GM12878 (cell line): ENCODE data around the gene P4HA2. TPM values are rescaled to one million over a fixed set of nuclear protein-coding genes. Genes with fewer than 3 reads are reported as not detected.

ENCODE experiments used
- ATAC-seq: fragments of 200-7000 bp; cut with Tn5 transposase; 3 replicates; pipeline ENCODE4 v1.9.1; 2020; ENCODE audit warnings: mild to moderate bottlenecking, moderate library complexity
- BruUV-seq: library from RNA; stranded (reverse); fragments of 400-500 nt; replicated peaks from 2 replicates; lab custom pipeline; 2021; lab: Mats Ljungman, UMichigan
- CTCF ChIA-PET: fragments of 300-600 bp; sonication (Branson Sonifier 250); formaldehyde crosslinking; extraction: SDS; loops from one replicate; lab custom pipeline; 2021; ENCODE audit warnings: inconsistent platforms; lab: Yijun Ruan, JAX
- POLR2A ChIA-PET: fragments of 350-600 bp; formaldehyde crosslinking; extraction: SDS; loops from one replicate; lab custom pipeline; 2021; ENCODE audit warnings: inconsistent platforms; lab: Charles Lee
- RAD21 ChIA-PET: fragments of 300-600 bp; sonication (Branson Sonifier 250); formaldehyde crosslinking; loops from one replicate; lab custom pipeline; 2023; ENCODE audit warnings: antibody characterized with exemption; ENCODE audit not compliant: unreplicated experiment; lab: Charles Lee
- SMC1A ChIA-PET: fragments of 300-600 bp; sonication (Branson Sonifier 250); formaldehyde crosslinking; loops from one replicate; lab custom pipeline; 2023; ENCODE audit not compliant: unreplicated experiment, uncharacterized antibody; lab: Charles Lee
- DNase-seq: peaks from one replicate; pipeline ENCODE4 v3.0.0-alpha.2; 2011; ENCODE audit warnings: low read depth, low spot score
- FAIRE-seq: peaks from 3 replicates; lab custom pipeline; 2011; peaks lifted over from hg19 to GRCh38; lab: Jason Lieb, UNC
- H2AFZ ChIP-seq: 2 replicates; pipeline ENCODE4 v1.6.0; 2011; ENCODE audit warnings: low read depth, low read length, control low read depth; ENCODE audit not compliant: control insufficient read depth
- H3K27ac ChIP-seq: 2 replicates; pipeline ENCODE4 v1.5.1; 2011; ENCODE audit warnings: control low read depth; ENCODE audit not compliant: control insufficient read depth, insufficient read depth
- H3K27me3 ChIP-seq, 2 experiments: replicated peaks in 1 of 2; 2 replicates each; pipeline versions ENCODE4 v1.6.0 to v1.6.1; 2011; ENCODE audit warnings: low read length in 1 of 2; ENCODE audit not compliant: control insufficient read depth in 2 of 2, insufficient read depth in 2 of 2
- H3K36me3 ChIP-seq, 2 experiments: 2 replicates each; pipeline ENCODE4 v1.5.1; 2011; ENCODE audit warnings: low read length in 1 of 2; ENCODE audit not compliant: control insufficient read depth in 2 of 2, insufficient read depth in 2 of 2
- H3K4me1 ChIP-seq: 2 replicates; pipeline ENCODE4 v1.6.1; 2011; ENCODE audit warnings: mild to moderate bottlenecking, low read length, moderate library complexity, mixed read lengths; ENCODE audit not compliant: control insufficient read depth, insufficient read depth
- H3K4me2 ChIP-seq: 2 replicates; pipeline ENCODE4 v1.6.0; 2011; ENCODE audit warnings: control low read depth; ENCODE audit not compliant: control insufficient read depth, insufficient read depth
- H3K4me3 ChIP-seq: fragments of 200-600 bp; sonication (generic); 2 replicates; pipeline ENCODE4 v1.5.1; 2016
- H3K79me2 ChIP-seq: 2 replicates; pipeline ENCODE4 v1.6.0; 2011; ENCODE audit warnings: low read length; ENCODE audit not compliant: control insufficient read depth, insufficient read depth
- H3K9ac ChIP-seq: 2 replicates; pipeline ENCODE4 v1.8.0; 2011; ENCODE audit warnings: low read length, control low read depth, mixed read lengths; ENCODE audit not compliant: control insufficient read depth, insufficient read depth
- H3K9me3 ChIP-seq: replicated peaks from 3 replicates; pipeline ENCODE4 v1.5.1; 2011; ENCODE audit warnings: mild to moderate bottlenecking, low read length; ENCODE audit not compliant: control insufficient read depth, insufficient read depth
- H4K20me1 ChIP-seq: 2 replicates; pipeline ENCODE4 v1.6.0; 2011; ENCODE audit not compliant: control insufficient read depth, insufficient read depth
- BMI1 ChIP-seq: fragments of 450-650 bp; IDR thresholded peaks from 2 replicates; pipeline ENCODE4 v1.6.1; 2016; ENCODE audit warnings: mild to moderate bottlenecking, moderate library complexity, borderline replicate concordance
- CREM ChIP-seq: IDR thresholded peaks from 2 replicates; pipeline ENCODE4 v1.6.1; 2014; ENCODE audit warnings: antibody characterized with exemption, low read depth
- EED ChIP-seq: sonication (generic); IDR thresholded peaks from 2 replicates; pipeline ENCODE4 v1.6.1; 2016; ENCODE audit warnings: antibody characterized with exemption, low read depth
- HCFC1 ChIP-seq: fragments of 150-350 bp; IDR thresholded peaks from 2 replicates; pipeline ENCODE4 v1.6.1; 2014; ENCODE audit warnings: low read length
- IKZF2 ChIP-seq, 2 experiments: fragments of 450-650 bp; IDR thresholded peaks; 2 replicates each; pipeline ENCODE4 v1.6.1; 2017; ENCODE audit warnings: mild to moderate bottlenecking in 2 of 2, moderate library complexity in 2 of 2
- IRF4 ChIP-seq: IDR thresholded peaks from 2 replicates; pipeline ENCODE4 v1.6.1; 2011; ENCODE audit warnings: low read depth, low read length
- JUNB ChIP-seq: IDR thresholded peaks from 2 replicates; pipeline ENCODE4 v1.6.1; 2016; ENCODE audit warnings: antibody characterized with exemption, mild to moderate bottlenecking
- NRF1 ChIP-seq: conservative IDR thresholded peaks from 2 replicates; pipeline ENCODE4 v1.6.1; 2011; ENCODE audit warnings: mild to moderate bottlenecking, low read depth, low read length, improper control_type of control experiment
- PAX5 ChIP-seq: IDR thresholded peaks from 2 replicates; pipeline ENCODE4 v1.6.1; 2011; ENCODE audit warnings: low read depth, low read length, borderline replicate concordance
- PAX8 ChIP-seq: fragments of 450-650 bp; IDR thresholded peaks from 2 replicates; pipeline ENCODE4 v1.6.1; 2017; ENCODE audit warnings: mild to moderate bottlenecking, moderate library complexity
- PBX3 ChIP-seq: IDR thresholded peaks from 2 replicates; pipeline ENCODE4 v1.6.1; 2011; ENCODE audit warnings: mild to moderate bottlenecking, low read depth, low read length, moderate library complexity; ENCODE audit not compliant: insufficient replicate concordance
- RUNX3 ChIP-seq: IDR thresholded peaks from 2 replicates; pipeline ENCODE4 v1.6.1; 2012; ENCODE audit warnings: low read length, inconsistent platforms
- ZBED1 ChIP-seq: IDR thresholded peaks from 2 replicates; pipeline ENCODE4 v1.6.1; 2016; ENCODE audit warnings: borderline replicate concordance
- WGBS: methylation state at CpG from one replicate; pipeline ENCODE4 v1.1.6; 2016; ENCODE audit warnings: low lambda C conversion rate; ENCODE audit not compliant: insufficient replicate concordance, insufficient coverage; ENCODE audit errors: missing lambda C conversion rate; 5-methylcytosine and 5-hydroxymethylcytosine counted together
- in situ Hi-C: fragments of 300-500 bp; cut with MboI; formaldehyde crosslinking; loops from 9 replicates; pipeline ENCODE4 v1.14.3; 2018; ENCODE audit warnings: mixed read lengths
- intact Hi-C: fragments of 100-400 bp; cut with micrococcal nuclease; formaldehyde crosslinking; loops from one replicate; pipeline ENCODE4 v1.14.2; 2022; ENCODE audit not compliant: unreplicated experiment
- polyA plus RNA-seq, 11 experiments: library from polyadenylated mRNA; depleted of rRNA in 4 of 11; unstranded in 6 of 11; stranded (reverse) in 5 of 11; fragments of >200 nt; fragmentation: Nextera tagmentation in 4 of 11; fragmentation: Illumina TruSeq in 1 of 11; extraction: Ambion mirVana in 4 of 11; extraction: Trizol in 1 of 11; gene quantifications; 1 replicate in 1 of 11; 2 replicates in 10 of 11; pipeline versions ENCODE4 v1.2.1 to v1.2.3, GENCODE V29; 2011 to 2016; ENCODE audit warnings: inconsistent platforms in 2 of 11, missing spikeins in 2 of 11, low read depth in 1 of 11
- total RNA-seq, 4 experiments: library from RNA; depleted of rRNA in 3 of 4; stranded (reverse); fragments of >200 nt in 3 of 4; fragmentation: Illumina TruSeq in 1 of 4; extraction: Trizol in 1 of 4; gene quantifications; 2 replicates each; pipeline versions ENCODE4 v1.2.1 to v1.2.3, GENCODE V29; 2013 to 2021
- TF ChIP-seq, protein P1 (sequence below): IDR thresholded peaks from 2 replicates; pipeline ENCODE4 v1.6.1; 2011; ENCODE audit warnings: borderline replicate concordance, low read depth, mild to moderate bottlenecking, moderate library complexity, low read length; ENCODE audit not compliant: insufficient read depth, poor library complexity, severe bottlenecking

Gene P4HA2
- total and polyA plus RNA-seq, 10 of the 15 experiments (the other 5 are each of a cell fraction or from before 2014, with no cell fraction given) = 4.7 to 10.9 (median 7.5) TPM

GRCh38 chr5:132204371-132205135 is 23.1 kb downstream of the P4HA2 start (continued):
- TF ChIP-seq, protein P1, sequence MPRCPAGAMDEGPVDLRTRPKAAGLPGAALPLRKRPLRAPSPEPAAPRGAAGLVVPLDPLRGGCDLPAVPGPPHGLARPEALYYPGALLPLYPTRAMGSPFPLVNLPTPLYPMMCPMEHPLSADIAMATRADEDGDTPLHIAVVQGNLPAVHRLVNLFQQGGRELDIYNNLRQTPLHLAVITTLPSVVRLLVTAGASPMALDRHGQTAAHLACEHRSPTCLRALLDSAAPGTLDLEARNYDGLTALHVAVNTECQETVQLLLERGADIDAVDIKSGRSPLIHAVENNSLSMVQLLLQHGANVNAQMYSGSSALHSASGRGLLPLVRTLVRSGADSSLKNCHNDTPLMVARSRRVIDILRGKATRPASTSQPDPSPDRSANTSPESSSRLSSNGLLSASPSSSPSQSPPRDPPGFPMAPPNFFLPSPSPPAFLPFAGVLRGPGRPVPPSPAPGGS = no peak

- no peak overlapping the region for H2AFZ ChIP-seq
- no peaks in the 10 kb centered on the region for H3K79me2 ChIP-seq
- RAD21 ChIA-PET = interaction anchor here (1.9 kb wide), 2 partner anchors 14 to 34 kb away, joined by 6 to 8 read pairs; no protein-coding TSS in a partner anchor
- WGBS = 66% methylated on average over 6 of the region's 6 CpGs
- ATAC-seq = no peak
- in situ Hi-C loops = no loop called here
- SMC1A ChIA-PET = interaction anchor here (6.0 kb wide), 1 partner anchor 34 kb away, joined by 28 read pairs; no protein-coding TSS in a partner anchor
- TF ChIP-seq NRF1 = no peak
- no peak for TF ChIP-seq CREM
- TF ChIP-seq JUNB = no peak
- no peak for TF ChIP-seq PBX3
- TF ChIP-seq IRF4 = no peak
- no peak for TF ChIP-seq HCFC1
- TF ChIP-seq EED = no peak
- TF ChIP-seq, protein P1 = no peak
- TF ChIP-seq PAX8 = no peak
- no peak for TF ChIP-seq BMI1
- no peak for TF ChIP-seq ZBED1
- no peak for TF ChIP-seq RUNX3
- no peak for TF ChIP-seq PAX5
- no peak for TF ChIP-seq IKZF2 (IDR thresholded peaks at IDR 0.05)
- TF ChIP-seq, all 136 proteins: peak for 0
- Histone ChIP-seq H3K9ac (no peak overlapping the region), H3K4me3 (no peak overlapping the region), H3K4me2 (no peak overlapping the region), H3K36me3 (no peaks in the 10 kb centered on the region), H3K27me3 (no peaks in the 10 kb centered on the region), H3K27ac (no peak overlapping the region), H3K9me3 (no peaks in the 10 kb centered on the region), H4K20me1 (no peaks in the 10 kb centered on the region), H3K4me1 (peaks cover 6% of the 10 kb centered on the region)
- intact Hi-C loops = no loop called here
- ChIA-PET CTCF (interaction anchor here (1.1 to 3.6 kb wide), 4 partner anchors 13 to 33 kb away, joined by 4 to 20 read pairs (median 6); no protein-coding TSS in a partner anchor), POLR2A (interaction anchor here (0.5 to 2.0 kb wide), 4 partner anchors 14 to 435 kb away, joined by 3 to 13 read pairs (median 4); no protein-coding TSS in a partner anchor)
- no peak for DNase-seq
- no peak for FAIRE-seq
- BruUV-seq = no TSS peak
Measured at GRCh38 chr5:132203916-132204315, 23.7 kb downstream of the P4HA2 start.
